Motor neuron (in vitro differentiated cells): Measurements from ENCODE around the gene TGFB2. TPM values are rescaled to one million over a fixed set of nuclear protein-coding genes. Genes with fewer than 3 reads are reported as not detected.

Experiments
- ATAC-seq, 8 experiments: fragments of 200-7000 bp; cut with Tn5 transposase; replicated peaks in 6 of 8; 2 replicates each; pipeline ENCODE4 v1.8.0; 2021; ENCODE audit warnings: mild to moderate bottlenecking in 8 of 8, moderate library complexity in 8 of 8
- H3K27ac ChIP-seq, 2 donors: fragments of 250-450 bp; sonication (Bioruptor Pico); 2 replicates each; pipeline ENCODE4 v1.9.0; 2021; ENCODE audit warnings: antibody characterized with exemption in 2 of 2, mild to moderate bottlenecking in 2 of 2, moderate library complexity in 1 of 2
- H3K4me1 ChIP-seq, 2 donors: fragments of 250-450 bp; sonication (Bioruptor Pico); replicated peaks in 1 of 2; 2 replicates each; pipeline ENCODE4 v1.6.1; 2021; ENCODE audit warnings: antibody characterized with exemption in 2 of 2, mild to moderate bottlenecking in 2 of 2, moderate library complexity in 1 of 2
- H3K4me3 ChIP-seq, 5 donors: fragments of 250-450 bp; sonication (Bioruptor Pico); 2 replicates each; pipeline ENCODE4 v1.9.0; 2021; ENCODE audit warnings: antibody characterized with exemption in 5 of 5, mild to moderate bottlenecking in 5 of 5, moderate library complexity in 4 of 5
- WGBS, 10 experiments: fragments of 450-650 bp; shearing (Covaris generic); methylation state at CpG; one replicate each; pipeline ENCODE4 v1.0.0; 2022; 5-methylcytosine and 5-hydroxymethylcytosine counted together
- in situ Hi-C, 9 experiments: fragments of 400-800 bp; cut with MboI; loops; one replicate each; pipeline ENCODE4 v1.15.0; 2021; ENCODE audit warnings: low sequenced_read_pairs in 9 of 9, low pct_unique_long_range_greater_than_20kb in 2 of 9; ENCODE audit not compliant: unreplicated experiment in 9 of 9
- total RNA-seq, 8 experiments: library from RNA; unstranded; fragments of 300-600 nt; gene quantifications; 2 replicates each; pipeline versions ENCODE4 v1.2.3 to v1.2.4, GENCODE V29; 2022

TGFB2 gene
- total RNA-seq, 8 experiments from 2014 or later = 0.10 to 118 (median 16.1) TPM

DNA sequence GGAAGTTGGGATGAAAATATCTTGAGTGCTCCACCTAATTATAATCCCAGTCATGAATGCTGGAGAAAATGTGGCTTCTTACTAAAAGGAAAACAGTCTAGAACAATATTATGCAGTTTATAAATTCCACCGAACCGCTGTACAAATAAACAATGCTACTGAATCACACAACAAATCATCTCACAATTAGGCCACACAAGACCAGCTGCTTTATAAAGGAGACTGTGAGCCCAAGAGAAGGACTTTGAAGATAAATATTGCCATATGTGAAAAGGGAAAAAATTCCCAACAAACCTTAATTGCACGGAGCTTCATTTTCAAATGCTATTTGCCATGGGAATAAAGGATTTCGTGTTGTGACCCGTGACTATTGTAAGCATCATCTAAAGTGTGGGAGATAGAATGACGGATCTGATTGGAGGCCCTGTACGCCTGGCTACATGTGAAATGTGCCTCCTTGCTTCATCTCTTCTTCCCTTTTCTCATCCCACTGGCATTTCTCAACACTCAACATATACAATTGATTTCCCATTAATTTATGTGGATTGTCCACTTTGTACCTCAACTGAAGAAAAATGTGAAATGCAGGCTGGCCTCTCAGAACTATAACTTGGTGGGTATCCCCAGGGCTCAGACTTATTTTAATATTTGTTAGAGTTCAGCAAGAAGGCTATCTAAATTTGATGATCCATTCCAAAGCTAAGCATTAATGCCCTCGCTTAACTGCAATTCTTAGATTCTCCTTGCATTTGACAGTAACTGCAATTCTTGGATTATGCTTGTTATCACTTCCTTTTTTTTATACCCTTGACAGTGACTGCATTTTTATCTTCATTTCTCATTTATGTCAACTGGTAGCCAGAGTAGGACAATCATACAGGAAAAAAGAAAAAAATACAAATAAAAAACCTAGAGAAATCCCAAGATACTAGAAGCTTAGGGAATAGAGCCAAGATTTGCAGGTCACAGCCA lies 122.3 kb downstream of the TGFB2 start:
- peaks cover 6 to 12% of the 10 kb centered on the region in 2 donors for H3K4me1 ChIP-seq
- no peak overlapping the region for H3K27ac ChIP-seq
- H3K4me3 ChIP-seq = no peak overlapping the region
- in situ Hi-C loops = no loop called here
- ATAC-seq = peak in 1 of 8 experiments; percentile 62
- WGBS, 10 experiments = 22 to 98% (median 91%) methylated on average over 3 to 8 of the region's 8 CpGs

DNA sequence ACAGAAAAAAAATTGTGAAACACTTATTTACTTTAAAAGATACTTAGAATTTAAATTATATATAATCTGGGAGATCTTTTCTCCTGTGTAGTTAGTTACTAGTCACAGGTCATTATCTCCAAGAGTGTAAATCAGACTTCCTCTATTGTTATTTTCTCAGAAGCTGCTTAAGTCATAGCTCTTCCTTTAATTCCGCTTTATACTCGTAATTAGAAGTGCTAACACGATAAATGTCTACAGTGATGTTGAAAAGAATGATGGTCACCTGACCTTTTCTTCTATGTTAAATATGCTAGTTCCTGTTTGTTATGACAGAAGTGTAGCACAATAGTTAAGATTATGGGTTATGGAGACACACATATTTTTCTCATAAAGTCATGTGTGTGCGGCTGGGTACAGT lies 123.6 kb downstream of the TGFB2 start:
- Histone ChIP-seq H3K4me1 (peaks cover 3 to 5% of the 10 kb centered on the region in 2 donors), H3K27ac (no peak overlapping the region), H3K4me3 (no peak overlapping the region)
- ATAC-seq = no peak
- in situ Hi-C loops = no loop called here
- WGBS, 10 experiments = 74 to 100% (median 97%) methylated on average over 1 to 4 of the region's 4 CpGs; no CpG with 5 or more reads in 2 of the 10 experiments

DNA sequence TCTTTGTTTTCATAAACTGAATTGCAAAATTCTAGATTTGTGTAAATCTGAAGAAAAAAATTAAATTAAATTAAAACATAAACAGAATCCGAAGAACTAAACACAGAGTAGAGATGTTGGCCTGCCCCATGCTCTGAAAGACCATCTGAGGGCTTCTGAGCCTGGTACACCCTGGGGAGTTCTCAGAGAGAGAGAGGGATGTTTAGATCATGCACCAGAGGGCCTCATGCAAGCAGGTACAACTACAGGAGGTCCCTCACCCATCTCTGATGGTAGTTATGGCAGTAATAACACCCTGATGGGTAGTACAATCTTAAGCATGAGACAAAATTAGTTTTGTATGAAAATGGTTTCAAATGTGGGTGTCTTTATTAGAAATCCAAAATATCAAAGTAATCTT lies 127.7 kb downstream of the TGFB2 start:
- Histone ChIP-seq H3K4me3 (no peak overlapping the region), H3K27ac (no peak overlapping the region), H3K4me1 (peaks cover 0 to 3% of the 10 kb centered on the region in 2 donors)
- ATAC-seq = no peak
- WGBS, 10 experiments = 38 to 100% (median 91%) methylated on average over 1 of the region's 1 CpG; no CpG with 5 or more reads in 2 of the 10 experiments
- in situ Hi-C loops = no loop called here

DNA sequence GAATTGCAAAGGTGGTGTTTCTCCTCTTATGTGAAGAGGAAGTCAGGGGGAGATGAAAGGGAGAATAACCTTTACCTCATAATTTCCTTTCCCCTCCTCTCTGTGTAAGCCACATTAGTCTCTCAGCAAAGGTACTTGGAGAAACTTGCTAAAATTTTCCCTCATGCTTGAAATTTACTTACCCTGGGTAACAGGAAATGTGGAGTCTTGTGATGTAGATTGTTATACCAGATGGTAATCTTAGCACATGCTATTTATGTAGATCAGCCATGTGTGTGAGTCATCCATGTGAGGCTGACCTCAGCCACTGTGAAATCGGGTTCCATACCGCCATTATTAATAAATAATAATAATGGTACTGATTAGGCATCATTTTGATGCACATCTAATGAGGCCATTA lies 128.4 kb downstream of the TGFB2 start:
- peaks cover 0 to 3% of the 10 kb centered on the region in 2 donors for H3K4me1 ChIP-seq
- WGBS, 10 experiments = 40 to 96% (median 68%) methylated on average over 1 to 2 of the region's 2 CpGs; no CpG with 5 or more reads in 2 of the 10 experiments
- no peak overlapping the region for H3K27ac ChIP-seq
- in situ Hi-C loops = no loop called here
- ATAC-seq = peak; percentile 67 to 99 (median 77)
- H3K4me3 ChIP-seq = no peak overlapping the region

DNA sequence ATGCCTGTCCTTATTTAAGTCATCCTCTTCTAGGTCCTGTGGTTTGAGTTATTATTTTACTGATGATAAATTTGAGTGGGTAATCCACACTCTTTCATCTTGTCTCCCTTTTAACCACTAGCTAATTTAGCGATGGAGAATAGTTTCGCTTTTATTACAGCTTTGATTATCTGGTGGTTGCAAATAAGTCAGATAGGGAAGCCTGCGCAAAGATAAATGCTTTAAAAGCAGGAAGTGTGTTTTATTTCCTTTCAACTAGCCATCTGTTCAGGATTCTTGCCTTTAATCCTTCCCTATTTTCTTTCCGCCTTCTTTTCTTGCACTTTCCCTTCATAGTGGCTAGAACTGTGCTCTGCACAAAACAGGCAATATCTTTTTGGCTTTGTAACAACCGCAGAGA lies 129.0 kb downstream of the TGFB2 start:
- in situ Hi-C loops = no loop called here
- Histone ChIP-seq H3K4me3 (no peak overlapping the region), H3K4me1 (peaks cover 0 to 3% of the 10 kb centered on the region in 2 donors), H3K27ac (no peak overlapping the region)
- no peak for ATAC-seq
- WGBS, 10 experiments = 88 to 98% (median 95%) methylated on average over 3 to 5 of the region's 5 CpGs

DNA sequence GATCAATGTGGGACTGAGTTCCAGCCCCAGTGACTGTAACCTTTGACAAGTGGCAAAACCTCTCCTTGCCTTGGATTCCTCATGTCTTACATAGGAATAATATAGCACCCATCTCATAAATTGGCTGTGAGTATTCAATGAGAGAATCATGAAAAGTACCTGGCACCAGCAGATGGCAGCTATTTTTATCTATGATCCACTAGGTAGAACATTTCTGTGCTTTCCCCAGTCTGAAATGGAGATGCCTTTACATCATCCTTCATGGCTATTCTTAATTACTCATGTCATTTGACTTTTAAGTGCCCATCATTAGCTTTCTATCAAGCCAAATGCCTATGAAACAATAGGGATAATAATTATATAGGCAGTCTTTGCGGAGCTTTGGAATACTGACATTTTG lies 130.1 kb downstream of the TGFB2 start:
- Histone ChIP-seq H3K27ac (no peak overlapping the region), H3K4me3 (no peak overlapping the region), H3K4me1 (peaks cover 0 to 3% of the 10 kb centered on the region in 2 donors)
- no peak for ATAC-seq
- in situ Hi-C loops = no loop called here
- 90 to 100% (median 100%) methylated on average over 1 of the region's 1 CpG; no CpG with 5 or more reads in 4 of the 10 experiments for whole genome bisulfite sequencing, 10 experiments

DNA sequence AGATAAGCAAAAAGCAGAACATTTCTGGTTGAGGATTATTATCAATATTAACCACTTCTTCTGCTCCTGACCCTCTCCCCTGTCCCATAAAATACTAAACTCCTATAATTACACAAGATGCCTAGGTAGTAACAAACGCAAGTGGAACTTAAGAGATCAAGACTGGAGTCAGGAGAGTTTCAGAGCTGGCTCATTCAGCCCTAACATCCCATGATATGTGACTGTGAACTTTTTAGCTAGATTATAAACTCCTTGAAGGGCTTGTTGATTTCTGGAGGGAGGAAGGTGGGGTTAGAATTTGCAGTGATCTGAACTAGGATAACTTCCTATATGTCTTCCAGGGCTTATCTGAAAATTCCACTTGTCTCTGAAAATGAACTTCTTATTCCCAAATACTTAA lies 130.6 kb downstream of the TGFB2 start:
- H3K4me1 ChIP-seq = peaks cover 0 to 3% of the 10 kb centered on the region in 2 donors
- ATAC-seq = no peak
- 80 to 100% (median 100%) methylated on average over 1 of the region's 1 CpG; no CpG with 5 or more reads in 3 of the 10 experiments for WGBS, 10 experiments
- H3K27ac ChIP-seq = no peak overlapping the region
- H3K4me3 ChIP-seq = no peak overlapping the region
- in situ Hi-C loops = no loop called here

DNA sequence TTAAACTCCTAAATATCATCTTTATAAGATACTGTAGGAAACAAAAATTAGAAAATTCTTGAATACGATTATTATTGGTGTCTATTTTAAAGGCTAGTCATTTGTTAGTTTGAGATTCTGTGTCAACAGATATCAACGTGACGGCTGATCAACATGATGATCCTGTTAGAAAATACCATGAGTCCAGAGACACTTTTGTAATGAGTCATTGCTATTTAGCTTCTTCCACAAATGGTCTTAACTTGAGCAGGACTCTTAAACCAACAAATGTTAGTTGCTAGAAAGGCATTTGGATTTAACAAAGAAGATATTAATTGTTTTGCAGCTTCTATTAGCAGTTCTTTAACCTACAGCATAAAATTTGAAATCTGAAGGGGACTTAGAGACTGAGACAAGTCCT lies 131.2 kb downstream of the TGFB2 start:
- Histone ChIP-seq H3K4me3 (no peak overlapping the region), H3K27ac (no peak overlapping the region), H3K4me1 (peaks cover 0 to 3% of the 10 kb centered on the region in 2 donors)
- WGBS, 10 experiments = 7 to 100% (median 64%) methylated on average over 1 to 3 of the region's 3 CpGs
- in situ Hi-C loops = no loop called here
- ATAC-seq = peak in 2 of 8 experiments; percentile 25 to 26

DNA sequence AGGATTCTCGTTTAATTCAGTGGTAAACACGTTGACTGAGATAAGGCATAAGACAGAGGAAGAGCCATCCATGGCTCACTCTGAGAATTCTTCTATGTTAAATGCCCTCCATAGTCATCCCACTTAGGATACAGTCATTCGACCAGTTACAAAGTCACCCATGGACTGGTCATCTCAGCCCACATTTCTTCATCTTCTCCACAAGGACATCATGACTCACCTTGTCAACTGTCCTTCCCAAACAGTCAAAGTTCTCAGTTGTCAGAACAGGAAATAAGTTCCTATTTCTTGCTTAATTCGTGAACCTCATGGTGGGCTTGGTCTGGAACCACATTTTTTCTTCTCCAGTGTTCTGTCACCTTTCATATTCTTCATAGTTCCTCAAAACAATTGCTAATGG lies 133.2 kb downstream of the TGFB2 start:
- Histone ChIP-seq H3K27ac (no peak overlapping the region), H3K4me1 (no peaks in the 10 kb centered on the region), H3K4me3 (no peak overlapping the region)
- 38 to 100% (median 79%) methylated on average over 2 to 4 of the region's 4 CpGs; no CpG with 5 or more reads in 1 of the 10 experiments for WGBS, 10 experiments
- ATAC-seq = no peak
- in situ Hi-C loops = no loop called here

DNA sequence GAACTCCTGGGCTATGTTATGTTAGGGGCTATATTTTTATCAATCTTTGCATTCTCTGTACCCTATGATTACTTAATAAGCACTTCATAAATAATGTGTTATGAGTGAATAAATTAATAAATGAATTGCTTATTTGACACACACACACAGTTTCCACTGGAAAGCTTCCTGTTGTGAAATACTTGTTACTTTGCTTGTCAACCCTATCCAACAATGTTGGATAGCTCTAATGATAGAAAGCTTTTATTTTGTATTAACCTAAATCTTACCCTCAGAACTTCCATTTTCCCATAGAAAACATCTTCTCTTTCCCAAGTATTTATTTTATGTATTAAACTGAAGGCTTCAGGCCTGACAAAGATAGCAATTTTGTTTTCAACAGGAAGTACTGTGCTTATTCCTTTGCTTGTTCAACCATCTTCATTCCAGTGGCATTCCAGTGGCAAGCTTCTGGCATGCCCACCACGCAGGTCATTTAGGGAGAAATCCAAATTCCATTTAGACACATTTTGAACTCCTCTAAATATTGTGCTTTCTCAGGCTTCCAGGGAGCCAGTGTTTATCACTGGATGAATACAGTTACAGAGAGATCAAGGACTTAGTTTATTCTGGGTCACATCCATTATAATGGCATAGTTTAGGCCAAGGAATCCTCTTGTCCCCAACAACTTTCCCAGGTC lies 134.4 kb downstream of the TGFB2 start:
- in situ Hi-C loops = no loop called here
- H3K4me1 ChIP-seq = no peaks in the 10 kb centered on the region
- peak in 1 of 8 experiments; percentile 30 for ATAC-seq
- no peak overlapping the region for H3K27ac ChIP-seq
- WGBS, 10 experiments = 0 to 100% (median 66%) methylated on average over 1 of the region's 1 CpG; no CpG with 5 or more reads in 2 of the 10 experiments
- H3K4me3 ChIP-seq = no peak overlapping the region

DNA sequence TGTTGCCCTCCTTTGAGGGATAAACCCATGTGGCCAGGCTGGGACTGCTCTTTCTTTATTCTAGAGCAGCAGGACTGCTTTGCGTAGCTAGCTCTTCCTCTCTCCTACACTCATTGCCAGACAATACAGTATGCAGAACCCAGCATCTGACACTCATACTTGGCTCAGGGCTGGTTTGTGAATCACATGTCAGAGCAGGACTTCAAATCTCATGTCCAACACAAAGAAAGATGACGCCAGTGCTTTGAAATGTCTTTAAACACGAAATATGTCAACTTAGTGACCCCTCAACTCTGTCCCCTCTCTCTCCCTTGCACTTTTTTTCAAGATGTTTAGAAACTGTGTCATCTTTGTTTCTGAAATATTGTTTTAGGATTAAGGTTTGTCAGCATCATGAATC lies 135.0 kb downstream of the TGFB2 start:
- WGBS, 10 experiments = 0 to 94% (median 86%) methylated on average over 1 to 3 of the region's 3 CpGs; no CpG with 5 or more reads in 3 of the 10 experiments
- Histone ChIP-seq H3K4me3 (no peak overlapping the region), H3K27ac (no peak overlapping the region), H3K4me1 (no peaks in the 10 kb centered on the region)
- ATAC-seq = peak in 5 of 8 experiments; percentile 48 to 95 (median 71)
- in situ Hi-C loops = no loop called here

DNA sequence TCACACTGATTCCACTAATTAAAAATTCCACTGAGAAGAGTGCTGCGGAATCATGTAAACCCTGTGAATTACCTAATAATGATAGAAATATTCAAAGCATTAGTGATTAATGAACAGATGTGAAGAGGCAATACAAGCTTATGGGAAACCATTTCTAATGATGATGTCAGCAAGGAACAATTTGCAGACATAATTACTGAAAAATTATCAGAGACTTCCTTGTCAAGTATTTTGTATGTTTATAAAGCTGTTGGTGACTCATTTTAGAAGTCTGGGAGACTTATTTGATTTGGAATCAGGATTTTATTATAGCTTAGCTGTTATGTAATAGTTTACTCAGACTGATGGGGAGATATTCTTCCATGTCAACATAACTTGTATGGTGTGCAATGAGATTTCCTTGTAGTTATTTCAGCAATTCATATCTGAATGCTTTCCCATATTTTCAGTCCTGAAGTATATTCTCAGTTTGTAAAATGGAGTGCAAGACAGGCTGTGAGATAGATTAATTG lies 135.5 kb downstream of the TGFB2 start:
- peak in 4 of 8 experiments; percentile 15 to 67 (median 44) for ATAC-seq
- Histone ChIP-seq H3K4me1 (no peaks in the 10 kb centered on the region), H3K4me3 (no peak overlapping the region), H3K27ac (no peak overlapping the region)
- 10 to 100% (median 95%) methylated on average over 1 of the region's 1 CpG; no CpG with 5 or more reads in 4 of the 10 experiments for WGBS, 10 experiments
- in situ Hi-C loops = no loop called here
